Keratinocyte (primary cell): ENCODE data around the gene EIF2D. TPM values are rescaled to one million over a fixed set of nuclear protein-coding genes. Genes with fewer than 3 reads are reported as not detected.

Source experiments
- DNase-seq: peaks from one replicate; pipeline ENCODE4 v3.0.0-alpha.2; 2011; ENCODE audit warnings: low read depth, missing footprints, low spot score
- FAIRE-seq: peaks from 2 replicates; lab custom pipeline; 2011; peaks lifted over from hg19 to GRCh38; lab: Jason Lieb, UNC
- H2AFZ ChIP-seq: 2 replicates; pipeline ENCODE4 v1.6.0; 2012; ENCODE audit warnings: low read length, control low read depth, inconsistent platforms; ENCODE audit not compliant: control insufficient read depth
- H3K27ac ChIP-seq: 2 replicates; pipeline ENCODE4 v1.5.1; 2011; ENCODE audit warnings: low read length; ENCODE audit not compliant: control insufficient read depth, insufficient read depth
- H3K27me3 ChIP-seq: 3 replicates; pipeline ENCODE4 v1.6.0; 2011; ENCODE audit warnings: low read length; ENCODE audit not compliant: control insufficient read depth, insufficient read depth; ENCODE audit errors: extremely low read depth
- H3K36me3 ChIP-seq, 2 experiments: 2 replicates in 1 of 2; 3 replicates in 1 of 2; pipeline ENCODE4 v1.5.1; 2011; ENCODE audit warnings: low read length in 2 of 2, mild to moderate bottlenecking in 1 of 2; ENCODE audit not compliant: control insufficient read depth in 2 of 2, insufficient read depth in 2 of 2; ENCODE audit errors: extremely low read depth in 1 of 2
- H3K4me1 ChIP-seq: 3 replicates; pipeline ENCODE4 v1.5.1; 2011; ENCODE audit warnings: low read length; ENCODE audit not compliant: control insufficient read depth, insufficient read depth; ENCODE audit errors: extremely low read depth
- H3K4me2 ChIP-seq: 3 replicates; pipeline ENCODE4 v1.6.0; 2011; ENCODE audit warnings: low read depth, low read length; ENCODE audit not compliant: control insufficient read depth, insufficient read depth; ENCODE audit errors: extremely low read depth
- H3K4me3 ChIP-seq, 3 experiments: fragments of 200-600 bp in 1 of 3; sonication (generic) in 1 of 3; 2 replicates in 2 of 3; 3 replicates in 1 of 3; pipeline ENCODE4 v1.5.1; 2011 to 2016; ENCODE audit warnings: low read length in 3 of 3, mild to moderate bottlenecking in 3 of 3, control low read depth in 2 of 3, inconsistent platforms in 1 of 3, low read depth in 1 of 3, mixed read lengths in 1 of 3, mixed run types in 1 of 3, moderate library complexity in 1 of 3; ENCODE audit not compliant: control insufficient read depth in 2 of 3, insufficient read depth in 2 of 3; ENCODE audit errors: extremely low read depth in 1 of 3
- H3K79me2 ChIP-seq: 2 replicates; pipeline ENCODE4 v1.6.0; 2012; ENCODE audit warnings: low read length; ENCODE audit not compliant: control insufficient read depth, insufficient read depth
- H3K9ac ChIP-seq: 3 replicates; pipeline ENCODE4 v1.6.0; 2011; ENCODE audit warnings: low read length; ENCODE audit not compliant: control insufficient read depth, insufficient read depth; ENCODE audit errors: extremely low read depth
- H3K9me1 ChIP-seq: 3 replicates; pipeline ENCODE4 v1.6.0; 2011; ENCODE audit warnings: low read length; ENCODE audit not compliant: control insufficient read depth, insufficient read depth; ENCODE audit errors: extremely low read depth
- H3K9me3 ChIP-seq: 2 replicates; pipeline ENCODE4 v1.5.1; 2012; ENCODE audit warnings: low read depth, low read length; ENCODE audit not compliant: control insufficient read depth
- H4K20me1 ChIP-seq: 3 replicates; pipeline ENCODE4 v1.6.0; 2011; ENCODE audit warnings: low read length; ENCODE audit not compliant: control insufficient read depth, insufficient read depth; ENCODE audit errors: extremely low read depth
- EZH2 ChIP-seq: IDR thresholded peaks from one replicate; pipeline ENCODE4 v1.6.1; 2012; ENCODE audit warnings: inconsistent platforms, mild to moderate bottlenecking, low read length, moderate library complexity
- dilution Hi-C: fragments of 300-500 bp; cut with MboI; formaldehyde crosslinking; loops from one replicate; pipeline ENCODE4 v1.7.0; 2020; ENCODE audit warnings: low sequenced_read_pairs; ENCODE audit not compliant: extremely low pct_ligation_motif_present
- polyA minus RNA-seq, 3 experiments: library from RNA; depleted of rRNA, polyadenylated mRNA; stranded (reverse); fragments of >200 nt; gene quantifications; 1 replicate in 1 of 3; 2 replicates in 1 of 3; 3 replicates in 1 of 3; pipeline ENCODE4 v1.2.3, GENCODE V29; 2011
- polyA plus RNA-seq, 5 experiments: library from polyadenylated mRNA; depleted of rRNA in 3 of 5; stranded (reverse) in 3 of 5; stranded (forward) in 1 of 5; unstranded in 1 of 5; fragments of >200 nt; gene quantifications; 1 replicate in 1 of 5; 2 replicates in 3 of 5; 3 replicates in 1 of 5; pipeline versions ENCODE4 v1.2.1 to v1.2.3, GENCODE V29; 2011 to 2012; ENCODE audit warnings: missing spikeins in 2 of 5, low read depth in 1 of 5, low replicate concordance in 1 of 5
- TF ChIP-seq, protein P1 (sequence below), 3 experiments: IDR thresholded peaks in 1 of 3; conservative IDR thresholded peaks in 1 of 3; optimal IDR thresholded peaks in 1 of 3; 2 replicates in 2 of 3; 3 replicates in 1 of 3; pipeline versions ENCODE3 to v1.5.1; 2011; ENCODE audit warnings: low read length in 3 of 3, mild to moderate bottlenecking in 3 of 3, moderate library complexity in 2 of 3, control low read depth in 1 of 3, inconsistent platforms in 1 of 3; ENCODE audit not compliant: insufficient read depth in 2 of 3; ENCODE audit errors: extremely low read depth in 1 of 3

EIF2D gene, protein sequence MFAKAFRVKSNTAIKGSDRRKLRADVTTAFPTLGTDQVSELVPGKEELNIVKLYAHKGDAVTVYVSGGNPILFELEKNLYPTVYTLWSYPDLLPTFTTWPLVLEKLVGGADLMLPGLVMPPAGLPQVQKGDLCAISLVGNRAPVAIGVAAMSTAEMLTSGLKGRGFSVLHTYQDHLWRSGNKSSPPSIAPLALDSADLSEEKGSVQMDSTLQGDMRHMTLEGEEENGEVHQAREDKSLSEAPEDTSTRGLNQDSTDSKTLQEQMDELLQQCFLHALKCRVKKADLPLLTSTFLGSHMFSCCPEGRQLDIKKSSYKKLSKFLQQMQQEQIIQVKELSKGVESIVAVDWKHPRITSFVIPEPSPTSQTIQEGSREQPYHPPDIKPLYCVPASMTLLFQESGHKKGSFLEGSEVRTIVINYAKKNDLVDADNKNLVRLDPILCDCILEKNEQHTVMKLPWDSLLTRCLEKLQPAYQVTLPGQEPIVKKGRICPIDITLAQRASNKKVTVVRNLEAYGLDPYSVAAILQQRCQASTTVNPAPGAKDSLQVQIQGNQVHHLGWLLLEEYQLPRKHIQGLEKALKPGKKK
- 59.9 to 66.4 TPM (median 60.6 TPM) in 3 replicates for polyA plus RNA-seq
- polyA plus RNA-seq (2011; ENCODE audit: low read depth), result 21.4 TPM
- polyA plus RNA-seq (2011; cell fraction: cytosol; rRNA removed), result 55.7 and 62.1 TPM in 2 replicates
- 64.0 and 66.2 TPM in 2 replicates for polyA plus RNA-seq (2011; cell fraction: nucleus; rRNA removed)
- 27.5 and 39.8 TPM in 2 replicates for polyA plus RNA-seq (2012; ENCODE audit: low replicate concordance)
- polyA minus RNA-seq, result 29.9 to 48.8 TPM (median 47.8 TPM) in 3 replicates
- 27.0 TPM for polyA minus RNA-seq (2011; cell fraction: cytosol; rRNA and poly(A)+ RNA removed)
- polyA minus RNA-seq (2011; cell fraction: nucleus; rRNA and poly(A)+ RNA removed), result 12.0 and 21.8 TPM in 2 replicates

DNA sequence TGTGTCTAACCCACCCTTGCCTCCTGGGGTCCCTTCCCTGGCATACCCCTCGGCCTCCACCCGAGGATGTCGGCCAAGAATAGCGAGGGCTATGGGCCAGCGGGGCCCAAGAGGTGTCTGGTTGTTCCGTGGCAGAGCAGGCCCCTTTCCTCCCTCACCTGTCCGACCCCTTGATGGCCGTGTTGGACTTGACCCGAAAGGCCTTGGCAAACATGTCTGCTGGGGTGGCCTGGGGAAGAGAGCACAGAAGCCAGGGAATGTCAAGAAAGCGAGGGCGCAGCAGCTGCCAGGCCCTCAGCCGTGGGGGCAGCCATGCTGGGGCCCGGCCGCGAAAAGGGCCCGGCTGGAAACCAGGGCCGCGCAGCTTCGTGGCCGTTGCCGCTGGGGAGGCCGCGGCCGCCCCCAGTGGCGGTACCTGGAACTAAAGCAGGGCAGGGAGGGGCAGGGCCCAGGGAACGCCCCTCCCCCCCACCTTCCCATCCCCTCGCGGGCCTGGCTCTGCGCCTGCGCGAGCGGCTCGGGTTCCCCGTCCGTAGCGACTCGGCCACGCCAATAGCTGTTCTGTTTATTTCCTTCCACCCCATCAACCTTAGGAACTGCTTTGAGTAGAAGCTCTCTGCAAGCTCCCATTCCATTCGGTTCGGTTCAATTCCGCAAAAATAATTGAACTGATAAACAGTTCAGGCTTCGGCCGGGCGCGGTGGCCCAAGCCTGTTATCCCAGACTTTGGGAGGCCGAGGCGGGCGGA lies at the start of gene EIF2D:
EIF2D (minus strand) TSS at position 337 of the 748 bp plus-strand sequence; CDS start at position 214, 123 bp downstream.
- dilution Hi-C loops, result no loop called here
- Histone ChIP-seq H3K4me1 (peaks cover 8% of the 10 kb centered on the region), H3K36me3 (peaks cover 7 to 13% of the 10 kb centered on the region in 2 experiments), H4K20me1 (no peaks in the 10 kb centered on the region), H3K9me3 (no peaks in the 10 kb centered on the region), H2AFZ (peak within 1 kb of the TSS; percentile 99), H3K9ac (peak within 1 kb of the TSS; percentile 98), H3K9me1 (no peaks in the 10 kb centered on the region), H3K79me2 (peaks cover 17% of the 10 kb centered on the region), H3K27ac (peak within 1 kb of the TSS; percentile 94), H3K4me3 (peak within 1 kb of the TSS; percentile 62 to 90 (median 89)), H3K27me3 (no peaks in the 10 kb centered on the region), H3K4me2 (peak within 1 kb of the TSS; percentile 89)
- TF ChIP-seq, protein P1, sequence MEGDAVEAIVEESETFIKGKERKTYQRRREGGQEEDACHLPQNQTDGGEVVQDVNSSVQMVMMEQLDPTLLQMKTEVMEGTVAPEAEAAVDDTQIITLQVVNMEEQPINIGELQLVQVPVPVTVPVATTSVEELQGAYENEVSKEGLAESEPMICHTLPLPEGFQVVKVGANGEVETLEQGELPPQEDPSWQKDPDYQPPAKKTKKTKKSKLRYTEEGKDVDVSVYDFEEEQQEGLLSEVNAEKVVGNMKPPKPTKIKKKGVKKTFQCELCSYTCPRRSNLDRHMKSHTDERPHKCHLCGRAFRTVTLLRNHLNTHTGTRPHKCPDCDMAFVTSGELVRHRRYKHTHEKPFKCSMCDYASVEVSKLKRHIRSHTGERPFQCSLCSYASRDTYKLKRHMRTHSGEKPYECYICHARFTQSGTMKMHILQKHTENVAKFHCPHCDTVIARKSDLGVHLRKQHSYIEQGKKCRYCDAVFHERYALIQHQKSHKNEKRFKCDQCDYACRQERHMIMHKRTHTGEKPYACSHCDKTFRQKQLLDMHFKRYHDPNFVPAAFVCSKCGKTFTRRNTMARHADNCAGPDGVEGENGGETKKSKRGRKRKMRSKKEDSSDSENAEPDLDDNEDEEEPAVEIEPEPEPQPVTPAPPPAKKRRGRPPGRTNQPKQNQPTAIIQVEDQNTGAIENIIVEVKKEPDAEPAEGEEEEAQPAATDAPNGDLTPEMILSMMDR (optimal IDR thresholded peaks at IDR 0.05 in 1 of 3, IDR thresholded peaks at IDR 0.05 in 1 of 3, conservative IDR thresholded peaks at IDR 0.05 in 1 of 3; ENCODE audit: extremely low read depth in 1 of 3, insufficient read depth in 2 of 3, low read length in 3 of 3), result peak; percentile 59 to 98 (median 88)
- no peak for TF ChIP-seq EZH2
- no peak for FAIRE-seq
- DNase-seq, result no peak

DNA sequence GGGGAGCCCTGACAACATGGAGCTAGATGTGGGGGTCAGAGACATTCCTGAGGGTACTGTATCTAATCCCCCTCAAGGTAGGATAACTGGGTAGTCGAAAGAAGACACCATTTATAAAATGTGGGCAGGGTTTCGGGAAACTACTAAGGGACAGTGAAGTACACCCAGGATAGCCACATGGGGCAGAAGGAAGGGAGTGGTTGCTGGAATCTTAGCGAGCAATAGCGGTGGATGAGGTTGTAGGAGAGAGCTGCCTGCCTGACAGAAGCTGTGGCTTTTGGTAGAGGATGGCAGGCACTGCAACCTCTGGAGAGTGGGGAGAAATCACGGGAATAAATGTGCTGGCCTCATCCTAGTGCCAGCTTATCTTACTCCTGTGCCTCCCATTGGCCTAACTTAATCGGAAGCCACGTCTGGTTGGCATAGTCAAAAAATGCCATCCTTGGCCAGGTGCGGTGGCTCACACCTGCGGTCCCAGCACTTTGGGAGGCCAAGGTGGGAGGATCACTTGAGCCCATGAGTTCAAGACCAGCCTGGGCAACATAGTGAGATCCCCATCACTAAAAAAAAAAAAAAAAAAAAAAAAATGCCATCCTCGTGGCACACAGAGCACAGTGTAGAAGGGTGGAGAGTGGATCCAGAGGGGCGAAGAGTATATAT lies 49.0 kb upstream of the EIF2D start:
- Histone ChIP-seq H3K27ac (no peak overlapping the region), H3K9me1 (no peaks in the 10 kb centered on the region), H3K9ac (no peak overlapping the region), H3K4me3 (no peak overlapping the region), H3K4me2 (no peak overlapping the region), H3K36me3 (no peaks in the 10 kb centered on the region), H3K79me2 (no peaks in the 10 kb centered on the region), H3K27me3 (peaks cover 15% of the 10 kb centered on the region), H4K20me1 (no peaks in the 10 kb centered on the region), H3K9me3 (no peaks in the 10 kb centered on the region), H2AFZ (no peak overlapping the region), H3K4me1 (no peaks in the 10 kb centered on the region)
- dilution Hi-C loops, result no loop called here
- FAIRE-seq (no peak), DNase-seq (no peak)
- TF ChIP-seq, protein P1 (optimal IDR thresholded peaks at IDR 0.05 in 1 of 3, IDR thresholded peaks at IDR 0.05 in 1 of 3, conservative IDR thresholded peaks at IDR 0.05 in 1 of 3; ENCODE audit: extremely low read depth in 1 of 3, insufficient read depth in 2 of 3, low read length in 3 of 3), result no peak
- no peak for TF ChIP-seq EZH2
